Ascending aorta (tissue), 2 donors: ENCODE measurements around the gene LMCD1. TPM values are rescaled to one million over a fixed set of nuclear protein-coding genes. Genes with fewer than 3 reads are reported as not detected.

Experiments used
- DNase-seq, 2 donors: peaks; one replicate each; pipeline ENCODE4 v3.0.0-alpha.2; 2019; ENCODE audit warnings: low spot score in 2 of 2
- H3K27ac ChIP-seq, 2 donors: fragments of 200-600 bp; sonication (generic); one replicate each; pipeline ENCODE4 v1.5.1; 2016 to 2017; ENCODE audit warnings: mild to moderate bottlenecking in 1 of 2
- H3K27me3 ChIP-seq: fragments of 200-600 bp; sonication (generic); one replicate; pipeline ENCODE4 v1.5.1; 2017
- H3K36me3 ChIP-seq, 2 donors: fragments of 200-600 bp; sonication (generic); one replicate each; pipeline ENCODE4 v1.5.1; 2016
- H3K4me1 ChIP-seq, 2 donors: fragments of 200-600 bp; sonication (generic); one replicate each; pipeline ENCODE4 v1.5.1; 2016 to 2017; ENCODE audit warnings: mild to moderate bottlenecking in 1 of 2
- H3K4me3 ChIP-seq, 2 donors: fragments of 200-600 bp; sonication (generic); one replicate each; pipeline ENCODE4 v1.5.1; 2016 to 2017; ENCODE audit warnings: mild to moderate bottlenecking in 1 of 2
- H3K9me3 ChIP-seq, 2 donors: fragments of 200-600 bp; sonication (generic); one replicate each; pipeline ENCODE4 v1.5.1; 2016
- intact Hi-C: fragments of 100-400 bp; cut with DNase I; formaldehyde crosslinking; loops from one replicate; pipeline ENCODE4 v1.15.1; 2023
- total RNA-seq: library from RNA; depleted of rRNA; stranded (reverse); fragments of >200 nt; gene quantifications from one replicate; pipeline ENCODE4 v1.1.0, GENCODE V29; 2016
- TF ChIP-seq, protein P1 (sequence below), 3 experiments: fragments of 200-600 bp in 2 of 3; fragments of 450-650 bp in 1 of 3; sonication (generic) in 2 of 3; IDR thresholded peaks; one replicate each; pipeline ENCODE4 v1.5.1; 2016 to 2019; ENCODE audit warnings: antibody characterized with exemption in 3 of 3, mild to moderate bottlenecking in 1 of 3, moderate library complexity in 1 of 3

The LMCD1 gene
- total RNA-seq, 1 donor from 2014 or later, result 634 TPM

DNA sequence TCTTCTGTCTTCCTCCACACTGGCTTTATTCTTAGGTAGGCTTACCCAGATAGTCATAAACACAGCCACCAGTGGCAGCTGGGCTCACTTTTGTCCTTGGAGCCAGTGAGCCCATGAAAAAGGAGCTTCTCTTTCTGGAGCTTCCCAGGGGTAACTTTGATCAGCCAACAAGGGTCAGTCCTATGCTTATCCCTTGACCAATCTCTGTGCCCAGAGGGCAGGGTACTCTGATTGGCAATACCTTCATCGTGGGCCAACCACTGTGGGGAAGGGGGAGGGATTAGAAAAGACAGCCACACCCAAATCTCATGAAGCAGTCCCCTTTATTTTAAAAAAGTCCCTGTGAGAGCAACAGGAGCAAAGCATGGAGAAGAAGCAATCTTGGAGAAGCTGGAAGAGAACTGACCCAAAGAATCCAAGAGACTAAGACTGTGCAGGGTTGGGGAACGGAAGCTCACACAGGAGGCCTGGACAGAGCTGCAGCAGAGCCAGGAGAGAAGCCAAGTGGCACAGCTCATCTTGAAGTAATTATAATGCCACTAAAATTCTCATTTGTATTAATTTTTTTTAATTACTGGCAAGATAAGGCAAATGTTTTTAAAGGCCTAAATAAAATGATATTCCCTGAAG lies 72.5 kb downstream of the LMCD1 start:
- Histone ChIP-seq H3K36me3 (peaks cover 36 to 82% of the 10 kb centered on the region in 2 donors), H3K4me1 (peaks cover 14 to 44% of the 10 kb centered on the region in 2 donors), H3K27ac (peak overlapping the region; percentile 72 to 74), H3K4me3 (no peak overlapping the region), H3K9me3 (no peaks in the 10 kb centered on the region), H3K27me3 (no peaks in the 10 kb centered on the region)
- intact Hi-C loops, result no loop called here
- peak in 1 of 2 donors; percentile 59 for DNase-seq
- TF ChIP-seq, protein P1, sequence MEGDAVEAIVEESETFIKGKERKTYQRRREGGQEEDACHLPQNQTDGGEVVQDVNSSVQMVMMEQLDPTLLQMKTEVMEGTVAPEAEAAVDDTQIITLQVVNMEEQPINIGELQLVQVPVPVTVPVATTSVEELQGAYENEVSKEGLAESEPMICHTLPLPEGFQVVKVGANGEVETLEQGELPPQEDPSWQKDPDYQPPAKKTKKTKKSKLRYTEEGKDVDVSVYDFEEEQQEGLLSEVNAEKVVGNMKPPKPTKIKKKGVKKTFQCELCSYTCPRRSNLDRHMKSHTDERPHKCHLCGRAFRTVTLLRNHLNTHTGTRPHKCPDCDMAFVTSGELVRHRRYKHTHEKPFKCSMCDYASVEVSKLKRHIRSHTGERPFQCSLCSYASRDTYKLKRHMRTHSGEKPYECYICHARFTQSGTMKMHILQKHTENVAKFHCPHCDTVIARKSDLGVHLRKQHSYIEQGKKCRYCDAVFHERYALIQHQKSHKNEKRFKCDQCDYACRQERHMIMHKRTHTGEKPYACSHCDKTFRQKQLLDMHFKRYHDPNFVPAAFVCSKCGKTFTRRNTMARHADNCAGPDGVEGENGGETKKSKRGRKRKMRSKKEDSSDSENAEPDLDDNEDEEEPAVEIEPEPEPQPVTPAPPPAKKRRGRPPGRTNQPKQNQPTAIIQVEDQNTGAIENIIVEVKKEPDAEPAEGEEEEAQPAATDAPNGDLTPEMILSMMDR (IDR thresholded peaks at IDR 0.05), result no peak

GRCh38 chr3:8574670-8575322 lies 73.2 kb downstream of the LMCD1 start:
- DNase-seq, result peak in 1 of 2 donors; percentile 58
- peaks cover 14 to 42% of the 10 kb centered on the region in 2 donors for H3K4me1 ChIP-seq
- no peak overlapping the region for H3K4me3 ChIP-seq
- H3K9me3 ChIP-seq, result no peaks in the 10 kb centered on the region
- TF ChIP-seq, protein P1 (IDR thresholded peaks at IDR 0.05), result no peak
- H3K36me3 ChIP-seq, result peaks cover 32 to 76% of the 10 kb centered on the region in 2 donors
- peak overlapping the region; percentile 72 to 74 for H3K27ac ChIP-seq
- intact Hi-C loops, result no loop called here
- H3K27me3 ChIP-seq, result no peaks in the 10 kb centered on the region

DNA sequence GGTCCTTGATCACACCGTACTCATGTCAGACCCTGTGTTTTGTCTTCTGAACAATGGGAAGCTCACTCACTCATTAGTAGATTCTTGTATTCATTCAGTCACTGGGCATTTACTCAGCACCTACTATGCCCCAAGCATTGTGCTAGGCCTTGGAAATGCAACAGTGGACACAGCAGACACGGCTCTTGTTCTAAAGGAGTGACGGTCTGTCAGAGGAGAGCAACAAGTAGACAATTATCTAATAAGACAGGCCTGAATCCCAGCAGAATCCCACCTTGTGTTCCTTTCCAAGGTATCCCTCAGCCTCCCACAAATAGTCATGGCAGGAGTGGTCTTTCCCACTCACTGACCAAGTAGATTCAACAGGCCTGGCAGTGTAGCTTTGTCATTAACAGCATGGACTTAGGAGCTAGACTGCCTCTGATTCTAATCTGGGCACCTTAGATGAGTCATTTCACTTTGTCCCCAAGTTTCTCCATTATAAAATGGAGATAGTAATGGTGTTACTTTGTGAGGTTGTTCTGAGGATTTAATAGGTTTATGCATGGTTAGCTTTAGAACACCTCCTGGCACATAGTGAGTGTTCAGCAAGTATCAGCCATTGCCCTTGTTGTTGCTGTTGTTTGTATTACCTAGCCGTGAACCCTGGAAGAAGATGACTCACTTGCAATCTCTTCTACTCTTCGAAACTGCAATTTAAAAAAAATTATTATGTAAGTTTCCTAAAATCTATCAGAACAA lies 73.9 kb downstream of the LMCD1 start:
- intact Hi-C loops, result no loop called here
- no peak overlapping the region for H3K4me3 ChIP-seq
- peaks cover 14 to 39% of the 10 kb centered on the region in 2 donors for H3K4me1 ChIP-seq
- peaks cover 25 to 68% of the 10 kb centered on the region in 2 donors for H3K36me3 ChIP-seq
- no peaks in the 10 kb centered on the region for H3K9me3 ChIP-seq
- TF ChIP-seq, protein P1 (IDR thresholded peaks at IDR 0.05), result no peak
- H3K27me3 ChIP-seq, result no peaks in the 10 kb centered on the region
- peak overlapping the region; percentile 72 to 74 for H3K27ac ChIP-seq
- DNase-seq, result peak in 1 of 2 donors; percentile 62

- Histone ChIP-seq H3K36me3 (peaks cover 16 to 59% of the 10 kb centered on the region in 2 donors), H3K4me1 (peaks cover 14 to 35% of the 10 kb centered on the region in 2 donors), H3K27ac (peak overlapping the region; percentile 16 to 74), H3K27me3 (no peaks in the 10 kb centered on the region), H3K4me3 (no peak overlapping the region), H3K9me3 (no peaks in the 10 kb centered on the region)
- DNase-seq, result peak in 1 of 2 donors; percentile 61
- intact Hi-C loops, result no loop called here
- TF ChIP-seq, protein P1 (IDR thresholded peaks at IDR 0.05), result no peak
Measured at GRCh38 chr3:8576436-8576835, 74.8 kb downstream of the LMCD1 start.

DNA sequence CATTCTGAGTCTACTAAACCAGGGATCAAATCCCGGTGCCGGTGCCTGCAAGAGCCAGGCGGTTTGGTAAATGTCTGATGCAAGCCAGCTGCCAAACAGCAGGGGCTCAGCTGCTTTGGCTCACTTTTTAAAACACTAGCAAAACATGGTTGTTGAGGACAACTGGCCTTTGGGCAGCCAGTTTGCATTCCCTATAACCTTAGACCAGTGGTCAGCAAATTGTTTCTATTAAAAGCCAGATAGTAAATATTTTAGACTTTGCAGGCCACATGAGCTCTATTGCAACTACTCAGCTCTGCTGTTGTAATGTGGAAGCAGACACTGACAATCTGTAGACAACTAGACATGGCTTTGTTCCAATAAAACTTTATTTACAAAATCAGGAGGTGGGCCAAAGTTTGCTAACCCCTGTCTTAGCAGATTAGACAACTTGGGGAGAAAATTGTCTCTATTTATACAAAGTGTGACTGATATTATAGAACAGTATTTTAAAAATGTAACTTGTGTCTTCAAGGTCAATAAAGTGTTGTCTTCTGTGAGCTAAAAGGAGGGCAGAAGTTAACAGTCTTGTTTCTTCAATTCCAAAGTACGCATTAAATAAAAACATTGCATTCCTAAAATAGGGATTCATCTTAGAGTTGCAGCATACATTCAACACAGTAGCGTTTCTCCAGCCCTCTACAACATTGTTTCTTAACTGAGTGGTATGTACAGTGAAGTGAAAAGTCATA lies 75.4 kb downstream of the LMCD1 start:
- Histone ChIP-seq H3K9me3 (no peaks in the 10 kb centered on the region), H3K27me3 (no peaks in the 10 kb centered on the region), H3K4me3 (no peak overlapping the region), H3K36me3 (peaks cover 12 to 54% of the 10 kb centered on the region in 2 donors), H3K4me1 (peaks cover 14 to 34% of the 10 kb centered on the region in 2 donors), H3K27ac (peak overlapping the region; percentile 16 to 74)
- DNase-seq, result peak in 1 of 2 donors; percentile 54
- intact Hi-C loops, result no loop called here
- TF ChIP-seq, protein P1 (IDR thresholded peaks at IDR 0.05), result no peak
